ENCODE data around the gene RXRA.

Gene RXRA

DNA sequence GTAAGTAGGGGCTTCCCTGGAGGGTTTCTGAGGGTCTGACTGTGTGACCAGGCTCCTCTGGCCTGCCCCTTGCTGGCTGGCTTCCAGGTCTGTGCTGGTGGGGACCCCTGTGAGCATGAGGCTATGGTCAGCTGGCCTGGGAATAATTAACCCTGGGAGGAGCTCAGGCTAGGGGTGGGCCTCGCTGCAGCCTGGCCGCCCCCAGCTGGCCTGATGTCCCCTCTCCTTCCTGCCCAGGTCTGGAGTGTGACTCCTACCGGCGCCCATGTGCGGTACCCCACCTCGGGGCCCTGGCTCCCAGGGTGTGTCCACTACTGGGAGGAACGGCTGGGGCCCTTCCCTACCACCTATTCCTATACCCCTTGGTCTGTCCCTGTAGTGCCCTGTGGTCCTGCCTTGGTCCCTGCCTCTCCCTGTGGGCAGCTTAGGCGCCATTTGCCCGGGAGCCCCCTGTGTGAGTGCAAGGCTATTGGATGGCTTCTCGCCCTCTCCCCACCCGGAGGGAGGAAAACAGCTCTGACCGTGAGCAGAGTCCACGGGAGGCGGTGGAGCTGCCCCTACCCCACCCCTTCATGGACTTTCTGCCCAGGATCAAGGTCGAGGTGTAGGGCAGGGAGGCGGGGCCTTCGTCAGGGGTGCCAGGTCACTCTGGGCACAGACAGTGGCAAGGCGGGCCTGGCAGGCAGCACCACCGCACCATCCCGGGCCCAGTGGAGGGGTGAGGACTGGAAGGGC lies 9.4 kb downstream of the RXRA start:
- no peak for DNase-seq (ENCODE audit: low read depth in 3 of 3, low spot score in 1 of 3)

DNA sequence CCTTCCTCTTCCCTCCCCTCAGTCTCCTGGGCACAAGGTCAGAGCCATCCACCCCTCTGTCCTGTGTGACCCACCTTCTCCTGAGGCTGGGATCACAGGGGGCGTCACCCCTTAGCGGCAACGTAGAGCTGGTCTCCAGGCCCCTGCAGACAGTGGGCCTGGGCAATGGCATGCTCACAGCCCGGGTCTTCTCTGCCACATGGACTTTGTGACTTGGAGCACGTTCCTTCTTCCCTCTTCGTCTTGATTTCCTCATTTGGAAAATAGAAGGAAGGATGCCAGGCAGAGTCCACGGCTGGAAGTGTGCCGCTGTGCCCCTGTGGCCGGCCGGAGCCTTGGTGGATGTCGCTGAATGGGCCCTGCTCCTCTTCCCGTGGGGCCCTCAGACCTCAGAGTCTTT lies 10.0 kb downstream of the RXRA start:
- no peak for DNase-seq (ENCODE audit: low read depth in 3 of 3, low spot score in 1 of 3)

GRCh38 chr9:134336924-134337323 lies 10.7 kb downstream of the RXRA start:
- no peak for DNase-seq (ENCODE audit: low read depth in 3 of 3, low spot score in 1 of 3)

DNA sequence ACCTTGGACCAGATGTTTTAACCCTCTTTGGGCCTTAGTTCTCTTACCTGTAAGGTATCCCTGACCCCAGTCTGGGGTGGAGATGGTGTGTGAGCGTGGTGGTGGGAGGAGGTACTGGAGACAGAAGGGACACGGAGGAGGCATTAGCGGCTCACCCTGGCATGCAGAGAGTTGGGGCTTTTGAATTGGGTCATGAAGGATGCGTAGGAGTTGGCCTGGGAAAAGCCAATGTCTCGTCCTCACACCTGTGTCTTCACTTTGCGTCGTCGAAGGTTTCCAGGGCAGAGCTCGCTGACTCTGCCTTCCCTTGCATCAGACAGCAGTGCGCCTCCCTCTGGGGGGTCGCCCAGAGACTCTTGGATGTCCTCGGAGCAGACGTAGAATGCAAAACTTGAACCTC lies 11.2 kb downstream of the RXRA start:
- DNase-seq (ENCODE audit: low read depth in 3 of 3, low spot score in 1 of 3) = no peak

DNA sequence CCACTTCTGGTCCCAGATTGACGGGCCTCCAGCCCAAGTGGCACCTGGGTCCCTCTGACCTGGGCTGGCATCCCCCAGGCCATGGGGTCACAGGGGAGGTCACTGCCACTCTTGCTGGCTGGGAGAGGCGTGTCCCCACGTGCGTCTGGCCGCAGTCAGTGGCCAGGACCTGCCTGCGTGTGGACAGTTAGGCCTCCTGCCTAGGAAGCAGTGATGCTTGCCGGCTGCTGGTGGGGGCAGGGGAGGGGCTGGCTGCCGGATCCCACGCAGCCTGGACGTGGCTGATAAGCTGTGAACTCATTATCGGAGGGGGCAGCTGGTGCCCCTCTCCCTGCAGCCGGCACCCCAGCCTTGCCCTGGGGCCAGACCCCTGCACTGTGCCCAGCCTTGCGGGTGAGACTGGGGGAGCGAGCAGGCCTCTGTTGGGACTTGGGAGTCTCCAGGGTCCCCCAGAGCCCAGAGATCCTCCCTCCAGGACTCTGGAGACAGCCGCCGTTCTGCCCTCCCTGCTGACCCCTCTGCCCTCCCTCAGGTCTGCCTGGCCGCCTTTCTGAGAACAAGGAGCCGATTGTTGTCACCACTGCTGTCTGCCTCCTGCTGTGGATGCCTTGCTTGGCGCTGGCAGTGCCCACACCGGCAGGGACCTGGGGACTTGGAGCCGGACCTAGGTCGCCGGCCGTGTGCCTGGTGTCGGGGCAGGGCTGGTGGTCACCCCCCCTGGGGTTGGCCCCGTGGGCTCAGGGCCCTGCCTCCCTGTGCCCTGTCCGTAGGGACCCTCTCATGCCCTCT lies 12.3 kb downstream of the RXRA start:
- no peak for DNase-seq (ENCODE audit: low read depth in 3 of 3, low spot score in 1 of 3)

- no peak for DNase-seq (ENCODE audit: low read depth in 3 of 3, low spot score in 1 of 3)
Measured at GRCh38 chr9:134339183-134339806, 13.0 kb downstream of the RXRA start.

DNA sequence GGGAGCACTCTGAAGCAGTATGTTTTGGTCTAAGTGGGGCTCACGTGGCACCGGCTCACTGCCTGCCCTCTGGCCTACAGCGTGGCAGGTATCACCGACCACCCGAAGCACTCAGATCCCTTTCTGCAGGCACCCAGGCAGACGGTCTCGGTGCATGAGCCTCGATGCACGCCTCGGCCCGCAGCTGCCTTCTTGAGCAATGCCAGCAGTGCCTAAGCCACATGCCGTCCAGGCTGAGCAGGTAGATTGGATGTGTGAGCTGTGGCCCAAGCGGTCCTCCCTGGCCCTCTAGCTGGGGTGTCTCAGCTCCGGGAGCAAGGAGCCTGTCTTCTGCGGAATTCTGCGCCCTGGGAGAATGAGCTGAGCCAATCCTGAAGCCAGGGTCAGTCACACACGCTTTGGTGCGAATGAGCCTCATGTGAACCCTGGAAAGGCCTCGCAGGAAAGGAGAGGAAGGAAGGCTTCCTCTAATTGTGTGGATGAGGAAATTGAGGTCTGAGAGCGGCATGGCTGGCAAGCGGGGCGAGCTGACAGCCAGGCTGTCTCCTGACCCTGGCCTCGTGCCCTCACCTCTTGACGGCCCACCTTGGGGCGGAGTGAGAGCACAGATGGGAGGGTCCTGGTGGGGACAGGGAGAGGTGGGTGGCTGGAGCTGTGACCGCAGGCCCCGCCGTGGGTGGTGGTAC lies 14.4 kb downstream of the RXRA start:
- DNase-seq (ENCODE audit: low read depth in 3 of 3, low spot score in 1 of 3) = no peak

GRCh38 chr9:134341306-134341705 lies 15.1 kb downstream of the RXRA start:
- no peak for DNase-seq (ENCODE audit: low read depth in 3 of 3, low spot score in 1 of 3)

- DNase-seq (ENCODE audit: low read depth in 3 of 3, low spot score in 1 of 3) = no peak
Measured at GRCh38 chr9:134341929-134342745, 15.9 kb downstream of the RXRA start.

GRCh38 chr9:134342746-134343115 lies 16.5 kb downstream of the RXRA start:
- no peak for DNase-seq (ENCODE audit: low read depth in 3 of 3, low spot score in 1 of 3)

GRCh38 chr9:134343637-134344036 lies 17.4 kb downstream of the RXRA start:
- DNase-seq (ENCODE audit: low read depth in 3 of 3, low spot score in 1 of 3) = no peak

DNA sequence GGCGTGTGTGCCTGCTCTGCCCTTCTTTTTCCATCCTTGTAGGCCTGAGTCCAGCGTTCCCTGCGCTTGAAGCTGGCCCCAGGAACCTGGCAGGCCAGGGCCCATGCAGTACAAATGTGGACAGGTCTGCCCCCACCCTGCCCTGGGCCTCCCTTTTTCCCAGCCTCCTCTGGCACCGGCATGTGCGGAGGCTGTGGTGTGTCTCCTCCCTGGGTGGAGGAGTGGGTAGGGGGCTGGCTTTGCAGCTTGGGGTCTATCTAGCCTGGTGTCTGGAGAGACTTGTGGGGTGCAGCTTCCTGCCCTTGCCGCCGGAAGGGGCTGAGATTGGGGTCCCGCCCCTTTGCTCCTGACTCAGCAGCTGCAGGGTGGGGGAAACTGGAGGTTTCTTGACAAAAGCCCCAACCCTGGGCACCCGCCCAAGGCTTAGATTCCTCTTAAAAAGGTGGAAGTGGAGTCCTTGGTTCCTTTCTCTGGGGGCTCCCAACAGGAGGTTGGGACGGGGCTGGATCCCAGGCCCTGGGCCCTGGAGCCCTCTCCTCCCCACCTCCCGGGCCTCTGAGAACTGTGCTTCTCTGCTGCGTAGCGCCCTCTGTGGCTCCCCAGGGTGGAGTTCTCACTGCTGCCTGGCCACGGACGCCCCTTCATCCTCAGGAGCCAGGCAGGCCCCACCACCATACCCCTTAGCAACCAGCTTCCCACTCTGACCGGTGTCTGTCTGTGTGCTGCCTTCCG lies 18.0 kb downstream of the RXRA start:
- no peak for DNase-seq (ENCODE audit: low read depth in 3 of 3, low spot score in 1 of 3)

DNA sequence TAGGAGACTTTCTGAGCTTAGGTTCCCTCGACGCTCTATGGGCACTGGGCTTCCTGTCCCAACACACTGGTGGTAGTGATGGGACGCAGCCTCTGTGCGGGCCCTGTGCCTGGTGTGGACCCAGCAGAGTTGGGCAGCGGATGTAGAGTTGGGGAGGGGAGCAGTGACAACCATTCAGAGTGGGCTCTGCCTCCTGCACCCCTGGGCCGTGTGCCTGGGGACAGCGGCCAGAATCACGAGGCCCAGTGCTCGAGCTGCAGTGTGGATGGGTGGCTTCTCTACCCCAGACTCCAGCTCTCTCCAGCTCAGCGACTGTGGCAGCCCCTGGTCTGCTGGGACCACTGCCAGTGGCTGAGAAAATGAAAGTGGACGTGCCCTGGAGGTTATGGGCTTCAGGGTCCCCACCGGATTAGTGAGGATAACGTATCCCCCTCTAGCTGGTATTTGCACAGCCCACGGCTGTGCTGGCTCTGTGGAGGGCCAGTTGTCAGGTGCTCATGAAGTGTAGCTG lies 18.6 kb downstream of the RXRA start:
- no peak for DNase-seq (ENCODE audit: low read depth in 3 of 3, low spot score in 1 of 3)

- DNase-seq (ENCODE audit: low read depth in 3 of 3, low spot score in 1 of 3) = no peak
Measured at GRCh38 chr9:134345737-134346136, 19.5 kb downstream of the RXRA start.

DNA sequence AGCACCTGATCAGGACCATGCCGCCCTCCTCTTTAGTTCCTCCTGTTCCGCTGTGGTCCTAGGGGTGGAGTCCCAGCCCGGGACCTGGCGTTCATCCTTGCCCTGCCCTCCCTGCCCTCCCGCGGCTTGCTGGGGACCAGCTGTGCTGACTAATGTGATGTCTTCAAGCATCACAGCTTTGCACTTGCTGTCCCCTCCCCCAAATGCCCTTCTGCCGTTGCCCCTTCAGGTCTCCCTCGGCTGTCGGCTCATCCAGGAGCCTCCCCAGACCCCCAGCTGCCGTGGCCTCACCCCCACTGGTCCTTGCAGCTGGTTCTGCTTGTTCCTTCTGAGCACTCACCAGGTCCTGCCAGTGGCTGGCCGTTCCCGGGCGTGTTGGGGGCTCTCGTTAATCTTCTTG lies 19.9 kb downstream of the RXRA start:
- DNase-seq (ENCODE audit: low read depth in 3 of 3, low spot score in 1 of 3) = no peak

- no peak for DNase-seq (ENCODE audit: low read depth in 3 of 3, low spot score in 1 of 3)
Measured at GRCh38 chr9:134346840-134347583, 20.8 kb downstream of the RXRA start.

DNA sequence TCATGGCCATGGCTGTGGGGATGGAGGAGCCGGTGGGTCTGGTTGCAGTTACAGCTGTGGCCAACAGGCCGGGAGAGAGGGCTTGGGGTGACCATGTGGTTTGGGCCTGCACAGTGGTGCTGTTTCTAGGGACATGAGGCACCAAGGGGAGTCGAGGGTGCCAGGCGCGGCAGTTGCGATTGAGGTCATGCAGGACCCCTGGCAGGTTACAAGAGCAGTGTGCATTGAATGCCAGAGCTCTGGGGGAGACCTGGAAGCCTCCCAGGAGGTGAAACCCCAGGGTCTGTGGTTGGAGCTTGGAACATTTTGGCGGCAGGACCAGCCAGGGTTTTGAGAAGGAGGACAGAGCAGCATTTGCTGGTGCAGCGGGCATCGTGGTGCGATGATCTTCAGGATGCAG lies 21.7 kb downstream of the RXRA start:
- no peak for DNase-seq (ENCODE audit: low read depth in 3 of 3, low spot score in 1 of 3)

- DNase-seq (ENCODE audit: low read depth in 3 of 3, low spot score in 1 of 3) = no peak
Measured at GRCh38 chr9:134348404-134349155, 22.3 kb downstream of the RXRA start.

DNA sequence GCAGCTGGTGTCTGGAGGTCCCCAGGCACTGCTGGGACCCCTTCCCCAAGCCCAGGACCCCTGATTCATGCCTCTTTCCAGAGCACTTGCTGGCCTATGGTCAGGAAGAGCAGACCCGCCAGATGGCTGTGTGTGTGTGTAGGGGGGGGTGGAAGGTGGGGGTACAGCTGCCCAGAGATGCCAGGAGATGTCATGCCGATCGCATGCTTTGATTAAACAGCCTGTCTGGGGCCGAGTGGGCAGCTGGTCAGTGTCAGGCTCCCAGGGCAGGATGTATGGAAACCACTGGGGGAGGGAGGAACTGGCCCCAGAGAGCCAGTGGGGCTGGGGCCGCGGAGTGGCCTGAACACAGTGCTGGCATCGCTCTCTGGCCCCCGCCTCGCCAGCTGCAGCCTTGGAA lies 23.7 kb downstream of the RXRA start:
- DNase-seq (ENCODE audit: low read depth in 3 of 3, low spot score in 1 of 3) = no peak
